Cardiac fibroblast (primary cell): ENCODE results near the gene SBNO2.

ENCODE experiments used
- DNase-seq, 2 donors: peaks; one replicate each; pipeline versions ENCODE4 v3.0.0 to v3.0.0-alpha.2; 2010; ENCODE audit warnings: low read depth in 2 of 2
- H3K4me3 ChIP-seq, 2 donors: replicated peaks in 1 of 2; 1 replicate in 1 of 2; 2 replicates in 1 of 2; pipeline ENCODE4 v1.5.1; 2011; ENCODE audit warnings: low read depth in 2 of 2, low read length in 2 of 2, mild to moderate bottlenecking in 2 of 2, moderate library complexity in 1 of 2
- TF ChIP-seq, protein P1 (sequence below): IDR thresholded peaks from one replicate; pipeline ENCODE4 v1.5.1; 2011; ENCODE audit warnings: low read depth, mild to moderate bottlenecking, low read length, inconsistent platforms

SBNO2 gene

DNA sequence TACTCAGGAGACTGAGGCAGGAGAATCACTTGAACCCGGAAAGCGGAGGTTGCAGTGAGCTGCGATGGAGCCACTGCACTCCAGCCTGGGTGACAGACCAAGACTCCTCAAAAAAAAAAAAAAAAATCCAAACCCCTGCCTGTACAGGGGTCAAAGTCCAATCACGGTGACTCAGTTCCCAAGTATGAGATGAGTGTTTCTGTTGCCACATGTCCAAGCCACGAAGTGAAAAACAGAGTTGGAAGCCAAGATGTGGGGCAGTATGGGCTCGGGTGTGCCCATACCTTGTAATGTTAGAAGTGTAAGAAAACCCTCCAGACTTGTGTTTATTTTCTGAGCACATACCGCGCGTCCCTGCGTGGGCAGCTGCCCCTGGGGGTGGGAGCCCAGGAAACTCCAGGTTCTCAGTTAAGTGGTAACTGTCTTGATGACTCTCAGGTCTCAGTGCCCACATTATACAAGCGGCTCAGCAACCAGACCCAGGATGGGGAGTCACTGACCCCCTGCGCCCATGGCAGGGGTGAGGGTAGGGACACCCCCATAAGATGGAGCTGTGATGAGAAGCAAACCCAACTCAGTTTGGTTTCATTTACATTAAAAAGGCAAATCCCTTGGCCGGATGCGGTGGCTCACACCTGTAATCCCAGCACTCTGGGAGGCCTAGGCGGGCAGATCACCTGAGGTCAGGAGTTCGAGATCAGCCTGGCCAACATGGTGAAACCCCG is 71.5 kb downstream of the SBNO2 start:
- H3K4me3 ChIP-seq, result no peak overlapping the region
- DNase-seq, result peak; percentile 99 to 100
- TF ChIP-seq, protein P1, sequence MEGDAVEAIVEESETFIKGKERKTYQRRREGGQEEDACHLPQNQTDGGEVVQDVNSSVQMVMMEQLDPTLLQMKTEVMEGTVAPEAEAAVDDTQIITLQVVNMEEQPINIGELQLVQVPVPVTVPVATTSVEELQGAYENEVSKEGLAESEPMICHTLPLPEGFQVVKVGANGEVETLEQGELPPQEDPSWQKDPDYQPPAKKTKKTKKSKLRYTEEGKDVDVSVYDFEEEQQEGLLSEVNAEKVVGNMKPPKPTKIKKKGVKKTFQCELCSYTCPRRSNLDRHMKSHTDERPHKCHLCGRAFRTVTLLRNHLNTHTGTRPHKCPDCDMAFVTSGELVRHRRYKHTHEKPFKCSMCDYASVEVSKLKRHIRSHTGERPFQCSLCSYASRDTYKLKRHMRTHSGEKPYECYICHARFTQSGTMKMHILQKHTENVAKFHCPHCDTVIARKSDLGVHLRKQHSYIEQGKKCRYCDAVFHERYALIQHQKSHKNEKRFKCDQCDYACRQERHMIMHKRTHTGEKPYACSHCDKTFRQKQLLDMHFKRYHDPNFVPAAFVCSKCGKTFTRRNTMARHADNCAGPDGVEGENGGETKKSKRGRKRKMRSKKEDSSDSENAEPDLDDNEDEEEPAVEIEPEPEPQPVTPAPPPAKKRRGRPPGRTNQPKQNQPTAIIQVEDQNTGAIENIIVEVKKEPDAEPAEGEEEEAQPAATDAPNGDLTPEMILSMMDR, result no peak

DNA sequence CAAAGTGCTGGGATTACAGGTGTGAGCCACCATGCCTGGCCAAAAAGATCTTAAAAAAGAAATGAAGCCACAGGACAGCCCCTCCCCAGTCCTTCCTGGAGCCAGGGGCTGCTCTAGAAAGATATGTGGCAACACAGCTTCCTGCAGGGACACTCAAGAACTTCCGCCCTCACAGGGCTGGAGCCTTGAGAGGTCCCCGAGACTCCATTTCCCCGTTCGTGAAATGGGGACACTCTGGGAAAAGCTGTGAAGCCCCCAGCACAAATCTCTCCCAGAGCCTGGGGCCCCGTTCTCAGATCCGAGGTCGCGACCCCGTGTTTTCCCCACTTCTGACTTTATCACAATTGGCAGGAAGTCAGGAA is 72.8 kb downstream of the SBNO2 start:
- H3K4me3 ChIP-seq, result no peak overlapping the region
- TF ChIP-seq, protein P1, result no peak
- DNase-seq, result no peak

DNA sequence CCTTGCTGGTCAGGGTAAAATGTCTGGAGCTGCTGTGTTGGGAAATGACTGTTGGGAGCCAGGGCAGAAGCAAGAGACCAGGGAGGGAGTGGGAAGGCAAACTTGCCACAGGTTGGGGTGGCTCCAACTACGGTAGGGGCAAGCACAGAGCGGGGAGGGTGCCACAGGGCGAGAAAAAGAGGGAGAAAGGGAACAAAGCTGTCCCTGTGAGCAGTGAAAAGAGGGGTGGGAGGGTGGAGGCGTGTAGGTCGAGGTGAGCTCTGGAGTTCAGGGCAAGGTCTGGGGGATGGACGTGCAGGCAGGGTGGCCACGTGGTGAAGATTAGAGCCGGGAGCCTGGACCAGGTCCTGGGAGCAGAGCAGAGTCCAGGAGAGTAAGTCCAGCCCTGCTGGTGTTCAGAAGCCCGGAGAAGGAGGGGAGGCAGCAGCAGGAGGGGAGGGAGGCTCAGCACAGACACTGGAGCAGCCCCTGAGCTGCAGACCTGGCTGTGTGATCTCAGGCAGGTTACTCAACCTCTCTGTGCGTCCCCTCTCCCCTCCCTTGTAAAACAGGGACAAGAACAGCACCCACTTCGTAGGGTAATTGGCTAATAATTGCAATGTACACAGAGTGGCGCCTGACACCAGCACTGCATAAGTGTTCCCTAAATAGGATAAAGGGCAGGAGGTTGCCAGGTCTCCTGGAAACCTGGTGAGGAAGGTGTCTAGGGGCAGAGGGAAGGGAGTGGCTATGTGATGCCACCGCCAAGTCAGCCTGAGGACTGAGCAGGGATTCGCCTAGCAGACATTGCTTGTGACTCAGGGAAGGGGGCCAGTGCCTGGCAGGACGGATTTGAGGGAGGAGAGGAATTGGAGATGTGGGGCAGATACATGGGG is 75.7 kb downstream of the SBNO2 start:
- H3K4me3 ChIP-seq, result no peak overlapping the region
- DNase-seq, result no peak
- TF ChIP-seq, protein P1, result no peak

DNA sequence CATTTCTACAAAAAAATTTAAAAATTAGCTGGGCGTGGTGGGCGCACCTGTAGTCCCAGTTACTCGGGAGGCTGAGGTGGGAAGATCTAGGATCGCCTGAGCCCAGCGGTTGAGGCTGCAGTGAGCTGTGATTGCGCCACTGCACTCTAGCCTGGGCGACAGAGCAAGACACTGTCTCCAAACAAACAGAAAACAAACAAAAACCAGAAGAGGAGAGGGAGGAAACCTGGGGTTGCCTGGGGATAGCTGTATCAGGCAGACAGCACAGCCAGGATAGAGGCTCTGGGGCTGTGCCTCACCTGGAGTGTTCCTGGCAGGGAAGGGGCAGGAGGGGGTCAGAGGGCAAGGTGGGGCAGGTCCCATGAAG is 76.3 kb downstream of the SBNO2 start:
- TF ChIP-seq, protein P1, result no peak
- no peak overlapping the region for H3K4me3 ChIP-seq
- no peak for DNase-seq

DNA sequence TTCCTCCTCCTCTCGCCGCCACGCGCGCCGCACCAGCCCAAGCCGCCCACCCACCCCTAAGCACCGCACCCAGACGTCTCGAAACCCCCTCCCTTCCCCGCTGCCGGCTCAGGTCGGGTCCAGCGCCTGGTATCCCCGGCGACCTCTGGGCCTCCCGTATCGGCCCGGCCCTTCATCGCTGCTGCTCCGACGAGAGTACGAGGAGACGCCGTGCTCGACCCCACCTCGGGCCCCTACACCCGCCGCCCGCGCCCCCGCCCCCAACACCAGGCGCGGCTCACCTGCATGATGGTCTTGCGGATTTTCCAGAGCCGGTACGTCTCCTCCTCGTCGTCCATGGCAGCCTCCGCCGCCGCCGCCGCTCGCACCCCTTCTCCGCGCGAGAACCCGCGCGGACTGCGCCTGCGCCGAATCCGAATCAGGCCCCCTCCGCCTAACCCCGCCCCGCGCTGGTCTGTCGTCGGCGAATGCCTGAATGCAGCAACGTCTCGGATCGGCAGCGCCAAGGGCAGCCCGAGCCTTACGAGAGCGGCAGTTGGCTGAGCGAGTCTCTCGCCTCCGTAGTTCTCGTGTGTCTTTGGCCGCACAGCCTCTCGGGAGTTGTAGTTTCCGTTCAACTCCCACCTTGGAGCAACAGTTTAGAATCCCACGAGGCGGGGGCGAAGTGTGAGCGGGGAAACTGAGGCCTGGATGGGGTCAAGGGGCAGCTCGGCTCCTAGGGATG is 78.9 kb downstream of the SBNO2 start, which contains the start of gene POLR2E:
Gene POLR2E (minus strand): TSS at position 398 of the 724 bp plus-strand sequence. CDS start 60 bp downstream, at position 338.
- DNase-seq, result peak; percentile 99
- TF ChIP-seq, protein P1, result no peak
- H3K4me3 ChIP-seq, result peak within 1 kb of the TSS; percentile 91 to 95

DNA sequence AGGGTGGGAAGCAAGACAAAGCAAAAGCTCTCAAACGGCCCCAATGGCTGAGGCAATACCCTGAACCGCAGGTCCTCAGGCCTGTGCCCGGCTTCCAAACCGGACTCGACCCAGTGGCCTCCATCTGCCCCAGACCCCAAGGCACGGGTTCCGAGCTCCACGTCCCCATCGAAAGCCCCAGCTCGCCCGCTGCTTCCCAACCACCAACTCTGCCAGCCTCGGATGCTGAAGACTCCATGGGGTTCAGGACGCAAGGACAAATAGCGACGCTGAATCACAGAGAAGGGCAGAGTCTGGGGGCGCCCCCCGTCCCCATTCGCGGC is 79.5 kb downstream of the SBNO2 start:
- peak overlapping the region; percentile 91 to 95 for H3K4me3 ChIP-seq
- TF ChIP-seq, protein P1, result no peak

More for the DNA sequence above, 79.5 kb downstream of the SBNO2 start:
- DNase-seq, result no peak
